Duodenal mucosa (tissue), 2 donors: ENCODE data around the gene RNF215.
"Not testable (repeated sequence)": the region's sequence is repeated elsewhere in the genome, so short reads cannot be mapped to it uniquely, and the experiment has no call there.

Experiments used
- H3K27ac ChIP-seq: one replicate; pipeline ENCODE4 v1.7.0; 2013; ENCODE audit warnings: low read depth, low read length
- H3K27me3 ChIP-seq, 2 donors: one replicate each; pipeline ENCODE4 v1.7.0; 2013; ENCODE audit warnings: low read length in 2 of 2, control low read depth in 1 of 2; ENCODE audit not compliant: insufficient read depth in 2 of 2, control insufficient read depth in 1 of 2
- H3K36me3 ChIP-seq, 2 donors: one replicate each; pipeline ENCODE4 v1.7.0; 2013; ENCODE audit warnings: low read length in 2 of 2, control low read depth in 1 of 2; ENCODE audit not compliant: insufficient read depth in 2 of 2, control insufficient read depth in 1 of 2
- H3K4me1 ChIP-seq, 2 donors: one replicate each; pipeline ENCODE4 v1.7.0; 2013; ENCODE audit warnings: low read length in 2 of 2, control low read depth in 1 of 2; ENCODE audit not compliant: insufficient read depth in 2 of 2, control insufficient read depth in 1 of 2
- H3K4me3 ChIP-seq, 2 donors: one replicate each; pipeline ENCODE4 v1.7.0; 2013; ENCODE audit warnings: low read length in 2 of 2, low read depth in 1 of 2
- H3K9ac ChIP-seq, 2 donors: one replicate each; pipeline ENCODE4 v1.7.0; 2013; ENCODE audit warnings: low read length in 2 of 2, low read depth in 1 of 2
- H3K9me3 ChIP-seq, 2 donors: one replicate each; pipeline ENCODE4 v1.7.0; 2013; ENCODE audit warnings: low read length in 2 of 2, control low read depth in 1 of 2; ENCODE audit not compliant: control insufficient read depth in 1 of 2

Gene RNF215

DNA sequence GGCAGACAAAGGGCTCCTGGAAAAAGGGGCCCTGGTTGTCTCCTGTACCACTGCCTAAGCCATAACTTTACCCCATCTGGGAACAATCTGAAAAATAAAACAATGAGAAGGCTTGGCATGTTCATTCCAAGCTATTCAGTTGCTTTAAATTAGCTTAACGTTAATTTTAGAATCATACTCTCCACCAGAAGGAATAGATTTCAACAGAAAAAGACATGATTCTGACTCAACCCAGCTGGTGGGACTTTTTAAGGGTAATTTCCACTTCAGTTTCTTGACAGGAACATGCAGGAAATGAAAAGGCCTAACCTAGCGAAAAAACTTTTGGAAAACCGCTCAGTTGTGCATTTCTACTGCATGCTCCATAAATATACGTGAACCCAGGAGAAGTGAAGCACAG, 38.4 kb downstream of the RNF215 start:
- Histone ChIP-seq H3K4me3 (no peak overlapping the region), H3K9me3 (no peaks in the 10 kb centered on the region), H3K9ac (no peak overlapping the region), H3K27ac (no peak overlapping the region), H3K27me3 (no peaks in the 10 kb centered on the region), H3K4me1 (peaks cover 0 to 1% of the 10 kb centered on the region in 2 donors), H3K36me3 (peaks cover 57 to 86% of the 10 kb centered on the region in 2 donors)

DNA sequence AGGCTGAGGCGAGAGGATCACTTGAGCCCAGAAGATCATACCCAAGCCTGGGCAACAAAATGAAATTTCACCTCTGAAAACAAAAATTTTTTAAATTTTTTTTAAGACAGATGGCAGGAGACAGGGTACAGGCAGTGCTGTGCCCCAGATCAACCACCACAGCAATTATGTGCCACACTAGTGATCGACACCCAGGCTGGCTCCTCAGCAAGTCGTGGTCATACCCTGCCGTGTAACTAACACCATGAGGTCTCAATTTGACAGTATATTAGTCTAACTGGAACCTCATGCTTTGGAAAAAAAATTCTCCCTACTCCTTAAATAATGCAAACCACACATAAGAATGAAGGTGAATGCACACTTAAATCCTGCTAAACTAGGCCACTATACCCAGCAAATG, 38.8 kb downstream of the RNF215 start:
- H3K9ac ChIP-seq = no peak overlapping the region
- H3K36me3 ChIP-seq = peaks cover 57 to 88% of the 10 kb centered on the region in 2 donors
- H3K4me1 ChIP-seq = no peaks in the 10 kb centered on the region
- no peaks in the 10 kb centered on the region for H3K9me3 ChIP-seq
- no peak overlapping the region for H3K27ac ChIP-seq
- no peaks in the 10 kb centered on the region for H3K27me3 ChIP-seq
- H3K4me3 ChIP-seq = no peak overlapping the region

DNA sequence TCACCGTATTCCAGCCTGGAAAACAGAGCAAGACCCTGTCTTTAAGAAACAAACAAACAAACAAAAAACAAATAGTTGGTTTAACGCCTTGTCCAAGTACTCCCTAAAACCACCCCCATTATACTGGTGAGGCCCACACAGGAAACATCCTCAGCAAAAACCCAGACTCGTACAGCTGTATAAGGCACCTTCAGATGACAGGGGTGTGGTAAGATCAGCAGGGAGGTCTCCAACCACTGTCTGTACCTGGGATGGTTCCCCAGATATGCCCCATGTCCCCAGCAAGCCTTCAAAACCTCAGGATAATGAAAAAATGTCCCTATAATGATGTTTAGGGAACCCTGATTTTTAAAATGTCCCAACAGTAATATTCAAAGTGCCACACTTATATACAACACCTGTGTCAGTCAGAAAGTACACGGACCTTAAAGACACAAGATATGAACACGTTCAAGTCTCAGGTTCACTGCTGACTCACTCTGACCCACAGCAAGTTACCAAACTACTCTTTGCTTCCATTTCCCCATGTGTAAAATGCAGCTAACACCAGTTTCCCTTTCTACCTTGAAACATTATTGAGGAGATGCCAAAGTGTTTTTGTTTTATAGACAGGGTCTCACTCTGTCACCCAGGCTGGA, 39.8 kb downstream of the RNF215 start:
- H3K27me3 ChIP-seq = no peaks in the 10 kb centered on the region
- H3K4me1 ChIP-seq = no peaks in the 10 kb centered on the region
- no peaks in the 10 kb centered on the region for H3K9me3 ChIP-seq
- no peak overlapping the region for H3K4me3 ChIP-seq
- no peak overlapping the region for H3K27ac ChIP-seq
- H3K9ac ChIP-seq = no peak overlapping the region
- H3K36me3 ChIP-seq = peaks cover 61 to 90% of the 10 kb centered on the region in 2 donors

DNA sequence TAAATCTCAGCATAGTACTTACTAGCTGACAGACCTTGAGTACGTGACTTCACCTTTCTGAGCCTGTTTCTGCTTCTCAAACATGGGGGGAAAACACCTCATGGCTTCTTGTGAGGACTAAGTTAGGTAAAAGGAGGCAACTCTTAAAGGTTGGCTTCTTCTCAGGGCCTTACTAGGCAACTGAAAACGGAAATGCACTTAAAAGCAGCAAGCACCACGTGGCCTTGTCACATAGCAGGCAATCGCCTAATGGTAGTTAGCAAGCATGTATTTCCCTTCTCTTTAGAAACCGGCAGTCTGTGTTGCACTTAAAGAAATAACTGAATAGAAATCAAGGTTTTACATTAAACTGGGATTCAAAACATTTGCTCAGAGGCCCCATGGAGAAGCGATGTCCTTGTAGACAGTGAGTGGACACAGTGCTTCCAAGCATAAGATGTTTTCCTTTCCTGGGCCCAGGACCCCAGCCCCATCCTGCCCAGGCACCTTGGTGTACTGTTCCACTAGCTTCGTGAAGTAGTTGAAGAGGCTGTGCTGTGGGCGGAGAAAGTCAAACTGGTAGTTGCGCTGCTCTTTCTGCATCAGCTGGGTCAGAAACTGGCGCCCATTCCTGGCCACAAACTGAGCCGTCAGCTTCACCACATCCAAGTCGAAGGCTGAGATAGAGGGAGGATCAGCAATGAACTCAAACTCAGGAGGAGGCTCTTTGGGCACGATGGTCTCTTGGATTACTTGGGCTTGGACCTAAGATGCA, 42.6 kb downstream of the RNF215 start:
- Histone ChIP-seq H3K4me1 (no peaks in the 10 kb centered on the region), H3K36me3 (peaks cover 72 to 96% of the 10 kb centered on the region in 2 donors), H3K27me3 (no peaks in the 10 kb centered on the region), H3K9ac (no peak overlapping the region), H3K9me3 (no peaks in the 10 kb centered on the region), H3K27ac (no peak overlapping the region), H3K4me3 (no peak overlapping the region)

DNA sequence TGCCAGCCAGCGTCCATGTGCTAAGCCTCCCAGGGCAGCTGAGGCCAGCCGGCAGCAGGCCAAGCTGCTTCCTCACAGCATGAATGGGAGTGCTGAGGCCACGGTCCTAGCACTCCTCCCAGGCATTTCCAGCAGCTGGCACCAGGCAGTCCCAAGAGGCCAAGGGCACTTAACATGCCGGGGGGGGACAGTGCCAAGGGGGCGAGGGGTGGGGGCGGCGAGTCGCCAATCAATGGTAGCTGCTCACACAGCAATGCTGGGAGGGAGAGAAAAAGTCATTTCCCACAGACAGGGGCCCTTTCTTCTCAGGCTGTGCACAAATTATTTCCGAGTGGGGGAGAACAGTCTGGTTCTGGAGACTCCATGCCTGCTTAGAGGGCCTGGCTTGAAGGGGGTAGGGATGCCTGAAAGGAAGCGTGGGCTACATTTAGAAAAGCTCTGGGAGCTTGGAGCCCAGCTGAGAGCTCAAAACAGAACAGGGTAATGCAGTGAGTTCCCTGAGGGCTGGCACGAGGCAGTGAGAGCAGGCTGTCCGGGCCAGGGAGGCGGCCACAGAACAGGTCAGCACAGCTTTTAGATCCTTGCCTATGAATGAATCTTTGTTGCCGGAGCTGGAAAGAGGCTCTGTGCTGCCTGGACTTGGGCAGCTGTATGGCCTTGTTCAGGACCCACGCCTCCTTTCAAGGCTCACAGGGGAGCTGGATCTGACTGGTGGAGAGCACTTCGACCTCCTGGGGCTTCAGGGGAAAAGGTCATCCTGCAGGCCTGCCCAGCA, 46.1 kb downstream of the RNF215 start:
- Histone ChIP-seq H3K4me1 (no peaks in the 10 kb centered on the region), H3K36me3 (peaks cover 88 to 99% of the 10 kb centered on the region in 2 donors), H3K9ac (no peak overlapping the region), H3K27ac (no peak overlapping the region), H3K27me3 (no peaks in the 10 kb centered on the region), H3K9me3 (no peaks in the 10 kb centered on the region), H3K4me3 (no peak overlapping the region)

DNA sequence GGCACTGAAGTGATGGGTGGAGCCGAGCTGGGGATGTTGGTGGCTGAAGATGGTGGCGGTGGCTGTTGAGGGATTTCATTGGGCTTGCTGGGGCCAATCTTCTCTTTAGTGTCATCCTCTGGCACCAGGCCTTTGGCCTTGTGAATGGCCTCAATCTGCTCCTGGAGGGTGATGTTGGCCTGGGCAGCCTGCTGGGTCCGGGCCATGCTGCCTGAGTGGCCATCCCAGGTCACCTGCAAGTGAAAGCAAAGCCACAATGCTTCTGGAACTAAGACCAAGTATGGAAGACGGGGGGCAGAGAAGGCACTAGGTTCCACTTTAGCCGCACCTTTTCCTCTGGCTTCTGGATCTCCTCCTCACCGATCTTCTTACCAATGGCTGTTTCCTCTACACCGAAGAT, 48.4 kb downstream of the RNF215 start:
- H3K9me3 ChIP-seq = no peaks in the 10 kb centered on the region
- no peak overlapping the region for H3K9ac ChIP-seq
- peaks cover 0 to 4% of the 10 kb centered on the region in 2 donors for H3K4me1 ChIP-seq
- H3K36me3 ChIP-seq = peaks cover 88 to 99% of the 10 kb centered on the region in 2 donors
- no peak overlapping the region for H3K4me3 ChIP-seq
- H3K27ac ChIP-seq = no peak overlapping the region
- no peaks in the 10 kb centered on the region for H3K27me3 ChIP-seq

DNA sequence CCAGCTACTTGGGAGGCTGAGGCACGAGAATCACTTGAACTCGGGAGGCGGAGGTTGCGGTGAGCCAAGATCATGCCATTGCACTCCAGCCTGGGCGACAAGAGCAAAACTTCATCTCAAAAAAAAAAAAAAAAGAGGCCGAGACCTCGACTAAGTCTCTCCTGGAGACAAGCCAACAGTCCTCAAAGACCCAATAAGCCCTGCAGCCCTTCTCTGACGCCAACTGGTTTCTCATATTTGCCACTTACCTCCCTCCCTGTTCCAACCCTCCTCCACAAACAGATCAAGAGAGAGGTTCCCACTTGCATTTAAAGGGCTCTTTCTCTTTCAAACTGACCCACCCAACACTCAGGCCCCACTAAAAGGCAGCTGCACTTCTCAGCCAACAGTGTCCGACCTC, 48.9 kb downstream of the RNF215 start:
- not testable (repeated sequence) for H3K4me3 ChIP-seq, H3K9me3 ChIP-seq, H3K27ac ChIP-seq, H3K27me3 ChIP-seq, H3K9ac ChIP-seq, H3K4me1 ChIP-seq
- peaks cover 89 to 99% of the 10 kb centered on the region in 2 donors for H3K36me3 ChIP-seq

DNA sequence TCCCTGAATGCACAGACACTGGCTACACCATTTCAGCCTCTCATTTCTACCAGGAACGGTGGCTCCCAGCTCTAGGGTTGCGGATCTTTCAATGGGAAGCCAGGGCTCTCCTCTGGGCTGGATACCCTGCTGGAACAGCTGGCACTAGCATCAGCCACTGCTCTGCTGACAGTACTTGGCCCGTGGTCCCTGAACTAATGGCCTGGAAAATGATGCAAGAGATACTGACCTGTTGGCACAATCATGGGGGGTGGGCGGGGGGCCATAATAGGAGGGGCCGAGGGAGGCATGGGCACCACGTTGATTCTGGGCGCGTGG, 49.8 kb downstream of the RNF215 start:
- Histone ChIP-seq H3K4me1 (peaks cover 7 to 10% of the 10 kb centered on the region in 2 donors), H3K4me3 (no peak overlapping the region), H3K27ac (no peak overlapping the region)

DNA sequence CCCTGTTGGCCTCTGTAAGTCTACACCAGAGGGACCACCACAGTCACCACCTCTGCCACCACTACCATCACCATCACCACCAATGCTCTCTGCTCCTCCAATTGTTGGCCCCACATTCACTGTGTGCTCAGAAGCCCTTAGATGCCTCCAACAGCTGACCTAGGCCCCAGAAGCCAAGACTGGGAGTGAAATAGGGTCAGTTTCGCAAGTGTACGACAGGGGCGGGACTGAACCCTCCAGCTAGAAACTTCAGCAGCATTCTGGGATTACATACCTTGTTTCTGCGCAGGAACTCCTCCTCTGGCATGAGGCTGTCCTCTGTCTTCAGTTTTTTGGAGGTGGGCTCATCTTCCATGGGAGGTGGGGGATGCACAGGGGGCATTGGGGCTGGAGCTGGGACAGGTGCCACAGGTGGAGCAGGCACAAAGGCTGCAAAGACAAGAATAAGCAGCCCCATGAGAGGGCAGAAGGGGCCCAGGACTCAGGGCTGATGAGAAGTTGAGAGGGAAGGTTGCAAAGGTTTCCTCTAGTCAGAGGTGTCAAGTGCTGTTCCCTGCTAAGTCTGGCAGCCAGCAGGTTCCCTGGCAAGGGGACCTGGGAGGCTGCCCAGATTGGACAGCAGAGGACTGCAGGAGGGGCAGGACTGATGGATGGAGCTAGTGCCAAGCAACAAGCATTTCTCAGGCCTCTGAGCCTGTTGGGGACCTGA, 50.3 kb downstream of the RNF215 start:
- no peak overlapping the region for H3K4me3 ChIP-seq
- peaks cover 7 to 10% of the 10 kb centered on the region in 2 donors for H3K4me1 ChIP-seq
- H3K27ac ChIP-seq = no peak overlapping the region
- H3K9me3 ChIP-seq = no peaks in the 10 kb centered on the region
- H3K27me3 ChIP-seq = no peaks in the 10 kb centered on the region
- peaks cover 86 to 98% of the 10 kb centered on the region in 2 donors for H3K36me3 ChIP-seq
- no peak overlapping the region for H3K9ac ChIP-seq

More for the DNA sequence above, 49.8 kb downstream of the RNF215 start:
- Histone ChIP-seq H3K9me3 (no peaks in the 10 kb centered on the region), H3K36me3 (peaks cover 88 to 99% of the 10 kb centered on the region in 2 donors), H3K9ac (no peak overlapping the region), H3K27me3 (no peaks in the 10 kb centered on the region)

DNA sequence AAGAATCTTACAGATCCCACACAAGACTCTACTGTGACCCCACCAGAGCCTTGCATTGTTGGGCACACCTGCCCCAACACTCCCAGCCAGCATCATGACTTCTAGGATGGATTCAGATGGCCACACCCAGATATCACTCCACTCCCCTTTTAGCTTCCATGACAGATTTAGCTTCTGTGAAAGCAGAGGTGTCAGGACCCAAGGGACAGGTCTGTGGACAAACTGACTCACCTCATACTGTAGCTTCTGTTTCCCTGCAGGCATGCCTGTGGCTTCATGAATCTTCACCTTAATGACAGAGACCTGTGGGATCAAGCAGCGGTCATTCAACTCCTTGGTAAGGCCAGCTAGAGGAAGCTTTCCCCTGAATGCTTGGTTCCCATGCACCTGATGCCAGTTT, 52.0 kb downstream of the RNF215 start:
- H3K4me3 ChIP-seq = no peak overlapping the region
- H3K27me3 ChIP-seq = no peaks in the 10 kb centered on the region
- no peak overlapping the region for H3K27ac ChIP-seq
- H3K4me1 ChIP-seq = peaks cover 7 to 10% of the 10 kb centered on the region in 2 donors
- peaks cover 70 to 90% of the 10 kb centered on the region in 2 donors for H3K36me3 ChIP-seq
- H3K9ac ChIP-seq = no peak overlapping the region
- H3K9me3 ChIP-seq = no peaks in the 10 kb centered on the region
